ENCODE results near the gene PERP. TPM values are rescaled to one million over a fixed set of nuclear protein-coding genes. Genes with fewer than 3 reads are reported as not detected.

Gene PERP
- total RNA-seq, 2 donors from 2014 or later = 21.1 to 23.7 TPM

GRCh38 chr6:138109042-138109997, 2.1 kb upstream of the PERP start:
- peak overlapping the region in 1 of 2 donors; percentile 29 for H3K27ac ChIP-seq
- ATAC-seq (ENCODE audit: insufficient number of reproducible peaks, low FRiP score, low read depth) (no peak), DNase-seq (ENCODE audit: low spot score) (peak; percentile 35)
- peak; percentile 98 for TF ChIP-seq CTCF (IDR thresholded peaks at IDR 0.05)
- peak overlapping the region; percentile 18 for H3K4me3 ChIP-seq
- H3K9me3 ChIP-seq = no peaks in the 10 kb centered on the region
- no peaks in the 10 kb centered on the region for H3K36me3 ChIP-seq
- peaks cover 13 to 34% of the 10 kb centered on the region in 2 donors for H3K4me1 ChIP-seq (ENCODE audit: control insufficient read depth in 1 of 2, low read depth in 2 of 2)
- H3K27me3 ChIP-seq (replicated peaks; ENCODE audit: insufficient read depth) = no peaks in the 10 kb centered on the region

- no peaks in the 10 kb centered on the region for H3K27me3 ChIP-seq (replicated peaks; ENCODE audit: insufficient read depth)
- H3K9me3 ChIP-seq = no peaks in the 10 kb centered on the region
- H3K27ac ChIP-seq = peak overlapping the region in 1 of 2 donors; percentile 56
- DNase-seq (ENCODE audit: low spot score) = no peak
- ATAC-seq (ENCODE audit: insufficient number of reproducible peaks, low FRiP score, low read depth) = no peak
- no peak for TF ChIP-seq CTCF (IDR thresholded peaks at IDR 0.05)
- peaks cover 13 to 34% of the 10 kb centered on the region in 2 donors for H3K4me1 ChIP-seq (ENCODE audit: control insufficient read depth in 1 of 2, low read depth in 2 of 2)
- peak overlapping the region; percentile 86 for H3K4me3 ChIP-seq
- H3K36me3 ChIP-seq = no peaks in the 10 kb centered on the region
Observed at GRCh38 chr6:138107752-138108592, 753 bp upstream of the PERP start.

GRCh38 chr6:138106665-138107077, 548 bp downstream of the PERP start:
- Histone ChIP-seq H3K4me3 (peak overlapping the region; percentile 86), H3K27me3 (replicated peaks; ENCODE audit: insufficient read depth) (no peaks in the 10 kb centered on the region), H3K4me1 (ENCODE audit: control insufficient read depth in 1 of 2, low read depth in 2 of 2) (peaks cover 13 to 34% of the 10 kb centered on the region in 2 donors), H3K27ac (no peak overlapping the region), H3K9me3 (no peaks in the 10 kb centered on the region), H3K36me3 (no peaks in the 10 kb centered on the region)
- TF ChIP-seq CTCF (IDR thresholded peaks at IDR 0.05) = no peak
- ATAC-seq (ENCODE audit: insufficient number of reproducible peaks, low FRiP score, low read depth) (no peak), DNase-seq (ENCODE audit: low spot score) (no peak)

GRCh38 chr6:138105880-138106664, 1.1 kb downstream of the PERP start:
- H3K27ac ChIP-seq = no peak overlapping the region
- H3K4me3 ChIP-seq = peak overlapping the region; percentile 86
- no peak for TF ChIP-seq CTCF (IDR thresholded peaks at IDR 0.05)
- H3K36me3 ChIP-seq = no peaks in the 10 kb centered on the region
- ATAC-seq (ENCODE audit: insufficient number of reproducible peaks, low FRiP score, low read depth) = no peak
- no peak for DNase-seq (ENCODE audit: low spot score)
- no peaks in the 10 kb centered on the region for H3K27me3 ChIP-seq (replicated peaks; ENCODE audit: insufficient read depth)
- H3K9me3 ChIP-seq = no peaks in the 10 kb centered on the region
- H3K4me1 ChIP-seq (ENCODE audit: control insufficient read depth in 1 of 2, low read depth in 2 of 2) = peaks cover 13 to 34% of the 10 kb centered on the region in 2 donors

Data from thoracic aorta (tissue), 2 donors.